OCI-LY3 (cell line): ENCODE data around the gene PFKL.

ENCODE experiments used
- H2AFZ ChIP-seq: fragments of 200-600, 300-600 bp; shearing (Covaris generic); 2 replicates; pipeline ENCODE4 v1.6.0; 2014; ENCODE audit warnings: antibody characterized with exemption, low read depth, low read length
- H3K27ac ChIP-seq: fragments of 200-600, 300-600 bp; sonication (generic); 2 replicates; pipeline ENCODE4 v1.5.1; 2014; ENCODE audit warnings: mild to moderate bottlenecking, low read length, moderate library complexity, mixed read lengths
- H3K27me3 ChIP-seq: fragments of 200-600, 300-600 bp; sonication (generic); 2 replicates; pipeline ENCODE4 v1.6.1; 2014; ENCODE audit warnings: low read depth, low read length, mixed read lengths
- H3K36me3 ChIP-seq: fragments of 200-600, 300-600 bp; sonication (generic); replicated peaks from 2 replicates; pipeline ENCODE3; 2014; ENCODE audit warnings: low read depth, low read length, mixed read lengths
- H3K4me1 ChIP-seq: fragments of 300-600, 200-600 bp; sonication (generic); 2 replicates; pipeline ENCODE4 v1.6.1; 2014; ENCODE audit warnings: low read length, mixed read lengths
- H3K4me2 ChIP-seq: fragments of 200-600, 300-600 bp; sonication (generic); 2 replicates; pipeline ENCODE4 v1.6.1; 2014; ENCODE audit warnings: low read length, mixed read lengths
- H3K4me3 ChIP-seq: fragments of 300-600, 200-600 bp; sonication (generic); 2 replicates; pipeline ENCODE4 v1.5.1; 2014; ENCODE audit warnings: antibody characterized with exemption, mild to moderate bottlenecking, low read length, moderate library complexity
- H3K79me2 ChIP-seq: fragments of 300-600, 200-600 bp; shearing (Covaris generic); 2 replicates; pipeline ENCODE4 v1.6.1; 2014; ENCODE audit warnings: mild to moderate bottlenecking, low read length, mixed read lengths
- H3K9ac ChIP-seq: fragments of 300-600, 200-600 bp; shearing (Covaris generic); 2 replicates; pipeline ENCODE4 v1.6.0; 2014; ENCODE audit warnings: mild to moderate bottlenecking, low read length, moderate library complexity
- H3K9me3 ChIP-seq: fragments of 200-600, 300-600 bp; shearing (Covaris generic); 2 replicates; pipeline ENCODE4 v1.6.1; 2014; ENCODE audit warnings: low read length, mixed read lengths; ENCODE audit not compliant: insufficient read depth
- H4K20me1 ChIP-seq: fragments of 200-600, 300-600 bp; sonication (generic); 2 replicates; pipeline ENCODE4 v1.6.1; 2016; ENCODE audit warnings: low read length, mixed read lengths; ENCODE audit not compliant: insufficient read depth
- CTCF ChIP-seq: fragments of 200-600, 300-600 bp; sonication (generic); IDR thresholded peaks from 2 replicates; pipeline ENCODE4 v1.5.1; 2014; ENCODE audit warnings: antibody characterized with exemption, low read length, low read depth
- EZH2phosphoT487 ChIP-seq: fragments of 200-600 bp; shearing (Covaris generic); IDR thresholded peaks from 2 replicates; pipeline ENCODE4 v1.6.1; 2018; ENCODE audit warnings: antibody characterized with exemption, mixed run types, low read depth

The PFKL gene

GRCh38 chr21:44352253-44352860 is 52.5 kb downstream of the PFKL start:
- Histone ChIP-seq H3K4me3 (peak overlapping the region; percentile 83), H3K27me3 (no peaks in the 10 kb centered on the region), H3K79me2 (peaks cover 30% of the 10 kb centered on the region), H2AFZ (no peak overlapping the region), H3K27ac (peak overlapping the region; percentile 96), H3K36me3 (peaks cover 9% of the 10 kb centered on the region), H3K9ac (peak overlapping the region; percentile 86), H3K4me1 (peaks cover 52% of the 10 kb centered on the region), H3K9me3 (no peaks in the 10 kb centered on the region), H4K20me1 (no peaks in the 10 kb centered on the region), H3K4me2 (peak overlapping the region; percentile 92)
- TF ChIP-seq CTCF: no peak
- TF ChIP-seq EZH2phosphoT487: no peak

GRCh38 chr21:44353191-44353970 is 53.5 kb downstream of the PFKL start, which contains the start of gene TRPM2:
TSS of gene TRPM2 (plus strand) at chr21:44353621. CDS start at chr21:44353701, 80 bp downstream.
- Histone ChIP-seq H3K4me3 (peak within 1 kb of the TSS; percentile 83), H4K20me1 (no peaks in the 10 kb centered on the region), H3K4me1 (peaks cover 57% of the 10 kb centered on the region), H3K27me3 (no peaks in the 10 kb centered on the region), H3K27ac (peak within 1 kb of the TSS; percentile 96), H3K9me3 (no peaks in the 10 kb centered on the region), H3K4me2 (peak within 1 kb of the TSS; percentile 92), H3K79me2 (peaks cover 40% of the 10 kb centered on the region), H2AFZ (no peak within 1 kb of the TSS), H3K9ac (peak within 1 kb of the TSS; percentile 86), H3K36me3 (peaks cover 19% of the 10 kb centered on the region)
- TF ChIP-seq EZH2phosphoT487 (no peak), CTCF (no peak)

GRCh38 chr21:44354001-44354405 is 54.1 kb downstream of the PFKL start:
- H3K4me3 ChIP-seq: peak overlapping the region; percentile 83
- peak overlapping the region; percentile 92 for H3K4me2 ChIP-seq
- H4K20me1 ChIP-seq: no peaks in the 10 kb centered on the region
- peaks cover 57% of the 10 kb centered on the region for H3K4me1 ChIP-seq
- H3K79me2 ChIP-seq: peaks cover 42% of the 10 kb centered on the region
- H3K9me3 ChIP-seq: no peaks in the 10 kb centered on the region
- H3K36me3 ChIP-seq: peaks cover 22% of the 10 kb centered on the region
- TF ChIP-seq EZH2phosphoT487 (no peak), CTCF (no peak)
- no peaks in the 10 kb centered on the region for H3K27me3 ChIP-seq
- H3K27ac ChIP-seq: peak overlapping the region; percentile 96
- peak overlapping the region; percentile 86 for H3K9ac ChIP-seq
- no peak overlapping the region for H2AFZ ChIP-seq
